Epithelial cell of esophagus (primary cell): ENCODE data around the gene STAT1.
"Not testable (repeated sequence)": the region's sequence is repeated elsewhere in the genome, so short reads cannot be mapped to it uniquely, and the experiment has no call there.

ENCODE experiments used
- DNase-seq: peaks from one replicate; pipeline ENCODE4 v3.0.0; 2010; ENCODE audit warnings: low read depth
- H3K4me3 ChIP-seq: 2 replicates; pipeline ENCODE4 v1.5.1; 2011; ENCODE audit warnings: mild to moderate bottlenecking, low read length, control low read depth
- CTCF ChIP-seq: IDR thresholded peaks from 2 replicates; pipeline ENCODE4 v1.5.1; 2011; ENCODE audit warnings: low read depth, mild to moderate bottlenecking, low read length, control low read depth, inconsistent platforms; ENCODE audit not compliant: insufficient read depth; ENCODE audit errors: missing control alignments

Gene STAT1

GRCh38 chr2:190964170-190964795 is 49.7 kb downstream of the STAT1 start:
- H3K4me3 ChIP-seq = no peak overlapping the region
- no peak for TF ChIP-seq CTCF
- no peak for DNase-seq

- no peak for TF ChIP-seq CTCF
- DNase-seq = no peak
- no peak overlapping the region for H3K4me3 ChIP-seq
These were observed 50.9 kb downstream of the STAT1 start for GRCh38 chr2:190963088-190963487.

- TF ChIP-seq CTCF = no peak
- no peak for DNase-seq
These were observed 52.0 kb downstream of the STAT1 start for GRCh38 chr2:190961918-190962487.

GRCh38 chr2:190961117-190961516 is 52.9 kb downstream of the STAT1 start:
- DNase-seq, H3K4me3 ChIP-seq: not testable (repeated sequence)

More at GRCh38 chr2:190961918-190962487, 52.0 kb downstream of the STAT1 start:
- no peak overlapping the region for H3K4me3 ChIP-seq

- DNase-seq = no peak
- H3K4me3 ChIP-seq = no peak overlapping the region
- no peak for TF ChIP-seq CTCF
These were observed 53.8 kb downstream of the STAT1 start for GRCh38 chr2:190959911-190960788.

GRCh38 chr2:190953257-190953656 is 60.7 kb downstream of the STAT1 start:
- no peak for DNase-seq
- no peak for TF ChIP-seq CTCF
- H3K4me3 ChIP-seq = no peak overlapping the region

GRCh38 chr2:190950566-190950991 is 63.4 kb downstream of the STAT1 start:
- TF ChIP-seq CTCF = no peak
- no peak overlapping the region for H3K4me3 ChIP-seq
- DNase-seq = no peak
